GM10266 (cell line): Measurements from ENCODE around the gene ZC3HAV1.

ENCODE experiments used
- DNase-seq: peaks from one replicate; pipeline ENCODE4 v3.0.0; 2012; ENCODE audit errors: extremely low spot score
- CTCF ChIP-seq: IDR thresholded peaks from 2 replicates; pipeline ENCODE4 v1.5.1; 2012; ENCODE audit warnings: mild to moderate bottlenecking, low read depth; ENCODE audit not compliant: control insufficient read depth, insufficient read depth; ENCODE audit errors: missing control alignments

The ZC3HAV1 gene

GRCh38 chr7:139049111-139049510 is 60.4 kb downstream of the ZC3HAV1 start:
- TF ChIP-seq CTCF, result no peak
- DNase-seq, result no peak

GRCh38 chr7:139047970-139048369 is 61.5 kb downstream of the ZC3HAV1 start:
- no peak for TF ChIP-seq CTCF
- no peak for DNase-seq

- no peak for DNase-seq
- TF ChIP-seq CTCF, result no peak
Observed at GRCh38 chr7:139046143-139046542, 63.4 kb downstream of the ZC3HAV1 start.

- no peak for DNase-seq
- TF ChIP-seq CTCF, result no peak
Observed at GRCh38 chr7:139044813-139045794, 64.4 kb downstream of the ZC3HAV1 start.

- no peak for TF ChIP-seq CTCF
- no peak for DNase-seq
Observed at GRCh38 chr7:139043823-139044812, 65.4 kb downstream of the ZC3HAV1 start.

GRCh38 chr7:139041378-139042085 is 68.0 kb downstream of the ZC3HAV1 start:
- DNase-seq, result no peak
- TF ChIP-seq CTCF, result no peak
